ENCODE results near the gene KCNQ1. TPM values are rescaled to one million over a fixed set of nuclear protein-coding genes. Genes with fewer than 3 reads are reported as not detected.
A peak's percentile ranks its signal among the peaks of the same experiment; 100 is the strongest.

Gene KCNQ1
- total RNA-seq, 2 donors from 2014 or later, result 33.5 to 39.7 TPM

- ATAC-seq (no peak), DNase-seq (peak; percentile 15)
- intact Hi-C loops (cut with DNase I), result no loop called here
These were observed 347.8 kb downstream of the KCNQ1 start for GRCh38 chr11:2792381-2793250.

DNA sequence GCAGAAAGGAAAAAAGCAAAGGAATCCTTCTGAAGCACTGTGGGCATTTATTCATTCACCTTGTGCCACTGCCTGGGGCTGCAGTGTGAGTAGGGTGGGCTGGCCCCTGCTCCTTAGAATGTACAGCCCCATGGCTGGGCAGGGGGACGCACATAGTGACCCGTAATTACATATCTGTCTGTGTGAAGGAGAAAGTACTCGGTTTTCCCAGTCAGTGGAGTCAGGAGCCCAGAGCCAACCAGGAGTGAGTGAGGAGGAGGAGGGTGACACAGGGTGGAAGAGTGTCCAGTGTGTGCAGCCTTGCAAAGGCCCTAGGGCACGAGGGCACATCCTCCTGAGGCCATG lies 348.9 kb downstream of the KCNQ1 start:
- DNase-seq (peak; percentile 10), ATAC-seq (no peak)
- intact Hi-C loops (cut with DNase I), result no loop called here

GRCh38 chr11:2794046-2794967 lies 349.5 kb downstream of the KCNQ1 start:
- ATAC-seq (no peak), DNase-seq (peak; percentile 13)
- intact Hi-C loops (cut with DNase I), result no loop called here

DNA sequence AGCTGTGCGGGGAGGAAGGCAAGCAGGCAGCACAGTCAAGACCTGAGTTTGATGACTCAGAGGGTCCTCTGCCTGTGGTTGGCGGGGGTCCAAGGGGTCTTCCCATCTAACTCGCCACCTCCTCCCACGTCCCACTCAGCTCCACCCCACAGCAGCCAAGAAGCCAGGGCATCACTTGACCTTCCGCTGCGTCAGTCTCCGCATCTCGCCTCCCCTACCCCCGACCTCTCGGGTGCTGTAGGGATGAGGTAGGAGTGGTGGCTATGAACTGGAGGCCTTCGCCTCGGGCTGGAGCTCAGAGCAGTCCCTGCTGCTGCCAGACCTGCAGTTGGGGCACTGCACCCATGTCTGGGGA lies 350.1 kb downstream of the KCNQ1 start:
- intact Hi-C loops (cut with DNase I), result no loop called here
- ATAC-seq (no peak), DNase-seq (peak; percentile 19)

GRCh38 chr11:2795491-2795991 lies 350.7 kb downstream of the KCNQ1 start:
- no peak for ATAC-seq
- intact Hi-C loops (cut with DNase I), result no loop called here
- DNase-seq, result no peak

- ATAC-seq, result no peak
- intact Hi-C loops (cut with DNase I), result no loop called here
These were observed 351.3 kb downstream of the KCNQ1 start for GRCh38 chr11:2796091-2796490.

DNA sequence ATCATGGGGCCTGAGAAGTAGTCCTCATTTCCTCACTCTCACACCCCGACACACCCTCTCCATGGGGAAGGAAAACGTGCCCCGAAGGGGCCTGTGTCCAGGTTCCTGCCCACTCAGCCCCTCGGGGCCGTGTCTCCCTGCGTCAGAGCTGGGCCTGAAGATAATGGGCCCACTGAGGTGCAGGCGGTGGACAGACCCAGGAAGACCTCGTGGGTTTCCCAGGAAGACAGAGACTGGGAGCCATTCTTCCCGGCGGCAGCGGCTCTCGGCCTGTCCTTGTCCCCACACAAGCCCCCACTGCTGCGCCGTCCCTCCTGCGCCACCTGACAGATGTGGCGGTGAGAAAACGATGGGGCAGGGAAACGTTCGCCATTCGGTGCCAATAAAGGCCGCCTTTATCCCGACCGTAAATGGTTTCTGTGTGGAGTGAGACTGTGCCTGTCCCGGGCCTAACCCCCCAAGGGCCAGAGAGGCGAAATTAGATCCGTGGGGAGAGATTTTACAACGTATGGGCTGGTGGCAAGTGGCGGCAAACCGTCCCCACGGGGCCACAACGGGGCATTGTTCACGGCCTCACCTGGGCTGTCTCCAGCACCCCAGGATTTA lies 351.8 kb downstream of the KCNQ1 start:
- intact Hi-C loops (cut with DNase I), result no loop called here
- DNase-seq (peak; percentile 13), ATAC-seq (no peak)

More at GRCh38 chr11:2796091-2796490, 351.3 kb downstream of the KCNQ1 start:
- peak; percentile 16 for DNase-seq

- ATAC-seq, result no peak
- intact Hi-C loops (cut with DNase I), result no loop called here
- peak; percentile 11 for DNase-seq
These were observed 352.4 kb downstream of the KCNQ1 start for GRCh38 chr11:2797121-2797711.

- ATAC-seq, result no peak
- intact Hi-C loops (cut with DNase I), result no loop called here
- DNase-seq, result peak; percentile 9
These were observed 353.0 kb downstream of the KCNQ1 start for GRCh38 chr11:2797741-2798361.

- ATAC-seq, result no peak
- peak; percentile 12 for DNase-seq
- intact Hi-C loops (cut with DNase I), result no loop called here
These were observed 354.3 kb downstream of the KCNQ1 start for GRCh38 chr11:2798951-2799761.

- DNase-seq (peak; percentile 14), ATAC-seq (no peak)
- intact Hi-C loops (cut with DNase I), result no loop called here
These were observed 355.3 kb downstream of the KCNQ1 start for GRCh38 chr11:2799881-2800654.

DNA sequence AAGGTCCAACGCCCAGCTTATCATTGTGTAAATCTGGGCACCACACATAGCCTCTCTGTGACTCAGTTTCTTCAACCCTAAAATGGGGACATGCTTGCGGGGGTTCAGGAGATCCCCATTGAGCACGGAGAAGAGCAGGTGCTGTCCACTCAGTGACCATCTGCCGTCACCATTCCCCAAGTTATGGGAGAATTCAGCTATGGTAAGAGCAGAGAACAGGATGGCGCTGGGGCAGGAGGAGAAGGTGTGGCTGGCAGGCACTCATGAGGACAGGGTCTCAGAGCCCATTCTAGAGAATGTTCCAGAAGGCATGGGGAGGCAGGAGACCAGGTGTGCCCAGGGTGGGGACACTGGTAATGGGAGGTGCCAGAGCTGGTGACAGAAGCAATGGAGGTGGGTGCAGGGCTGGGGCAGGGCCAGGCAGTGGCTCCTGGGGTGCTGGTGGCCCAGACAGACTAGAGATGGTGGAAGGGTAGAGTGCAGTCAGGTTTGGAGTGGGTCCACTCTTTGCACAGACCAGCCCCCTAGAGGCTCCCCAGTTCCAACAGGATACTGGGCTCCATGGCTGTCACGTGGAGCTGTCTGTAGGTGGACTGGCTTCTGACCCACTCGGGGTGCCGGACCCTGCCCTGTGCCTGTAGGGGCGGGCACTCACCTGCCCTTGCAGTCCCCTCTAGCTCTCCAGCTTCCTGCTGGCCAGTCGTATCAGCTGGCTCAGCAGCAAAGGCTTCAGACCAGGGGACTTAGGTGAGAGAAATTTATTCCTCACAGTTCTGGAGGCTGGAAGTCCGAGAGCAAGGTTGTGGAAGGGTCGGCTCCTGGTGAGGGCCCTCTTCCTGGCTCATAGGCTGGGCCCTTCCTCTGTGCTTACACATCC lies 356.1 kb downstream of the KCNQ1 start:
- ATAC-seq, result no peak
- DNase-seq, result peak; percentile 14
- intact Hi-C loops (cut with DNase I), result no loop called here

GRCh38 chr11:2801711-2802388 lies 357.0 kb downstream of the KCNQ1 start:
- DNase-seq (peak; percentile 15), ATAC-seq (no peak)
- intact Hi-C loops (cut with DNase I), result no loop called here

DNA sequence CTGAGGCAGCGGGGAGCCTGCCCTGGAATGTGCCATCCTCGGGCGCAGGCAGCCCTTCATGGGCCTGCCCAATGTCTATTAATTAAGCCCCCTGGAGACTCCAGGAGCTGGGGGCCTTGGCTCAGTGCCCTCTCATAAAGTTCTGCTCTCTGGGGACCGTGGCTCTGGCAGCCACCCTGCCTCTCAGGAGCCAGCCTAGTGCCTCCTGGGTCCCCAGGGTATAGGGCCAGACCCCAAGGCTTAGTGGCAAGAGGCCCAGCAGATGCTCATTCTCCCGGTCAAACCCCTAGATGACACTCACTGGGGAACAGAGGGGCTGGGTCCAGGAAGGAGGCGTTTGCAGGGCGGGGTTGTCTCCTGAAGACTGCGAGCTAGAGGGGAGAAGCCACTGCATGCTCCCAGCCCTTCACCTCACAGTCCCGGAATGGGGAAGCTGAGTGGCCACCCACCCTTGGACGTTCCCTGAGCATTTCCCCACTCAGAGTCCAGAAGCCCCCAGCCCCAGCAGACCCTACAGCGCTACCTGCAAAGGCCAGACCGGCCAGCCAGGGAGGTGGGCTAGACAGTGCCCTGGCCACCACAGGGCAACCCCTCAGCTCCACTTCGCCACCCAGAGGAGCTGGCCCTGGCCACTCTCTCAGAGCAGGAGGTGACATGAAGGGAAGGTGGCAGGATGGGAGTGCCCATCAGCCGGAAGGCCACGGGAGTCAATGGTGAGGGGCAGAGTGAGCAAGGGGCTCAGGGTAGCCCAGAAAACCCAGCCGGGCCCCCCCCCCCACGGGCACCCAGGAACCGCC lies 357.8 kb downstream of the KCNQ1 start:
- DNase-seq (peak; percentile 13), ATAC-seq (no peak)
- intact Hi-C loops (cut with DNase I), result no loop called here
